K562 (cell line): ENCODE data around the gene SRPK3. TPM values are rescaled to one million over a fixed set of nuclear protein-coding genes. Genes with fewer than 3 reads are reported as not detected.
A peak's percentile ranks its signal among the peaks of the same experiment; 100 is the strongest.

Experiments used
- ATAC-seq: fragments of 200-7000 bp; cut with Tn5 transposase; 3 replicates; pipeline ENCODE4 v1.9.1; 2020; ENCODE audit warnings: moderate library complexity
- BruUV-seq: library from RNA; stranded (reverse); fragments of 400-500 nt; replicated peaks from 2 replicates; lab custom pipeline; 2021; lab: Mats Ljungman, UMichigan
- CTCF ChIA-PET: fragments of 300-600 bp; formaldehyde crosslinking; extraction: SDS; loops from one replicate; lab custom pipeline; 2021; ENCODE audit warnings: low intra/inter-chr PET ratio; lab: Yijun Ruan, JAX
- POLR2A ChIA-PET: fragments of 300-600, 350-650 bp; sonication (Branson Sonifier 250); formaldehyde crosslinking; extraction: SDS; loops from one replicate; lab custom pipeline; 2021; ENCODE audit warnings: antibody characterized with exemption, inconsistent platforms; lab: Yijun Ruan, JAX
- DNase-seq, 4 experiments: peaks; one replicate each; pipeline versions ENCODE4 v3.0.0 to v3.0.0-alpha.2; 2011 to 2018; ENCODE audit warnings: low spot score in 3 of 4, mixed read lengths in 3 of 4; ENCODE audit errors: extremely low read depth in 1 of 4
- FAIRE-seq: peaks from 2 replicates; lab custom pipeline; 2011; peaks lifted over from hg19 to GRCh38; lab: Jason Lieb, UNC
- H2AFZ ChIP-seq: 2 replicates; pipeline ENCODE4 v1.6.0; 2011; ENCODE audit warnings: low read depth, low read length, control low read depth, inconsistent platforms
- H3K27ac ChIP-seq: fragments of 200-600 bp; 3 replicates; pipeline ENCODE4 v1.8.0; 2011; ENCODE audit warnings: low read depth, mild to moderate bottlenecking, control low read depth, inconsistent platforms, low read length, moderate library complexity, mixed read lengths; ENCODE audit errors: extremely low read depth
- H3K27me3 ChIP-seq, 2 experiments: fragments of 300-600 bp in 1 of 2; 2 replicates in 1 of 2; 3 replicates in 1 of 2; pipeline versions ENCODE4 v1.6.0 to v1.8.0; 2011; ENCODE audit warnings: inconsistent platforms in 2 of 2, low read length in 2 of 2, mild to moderate bottlenecking in 1 of 2, mixed read lengths in 1 of 2, moderate library complexity in 1 of 2; ENCODE audit not compliant: control insufficient read depth in 2 of 2, insufficient read depth in 2 of 2
- H3K36me3 ChIP-seq: fragments of 300-600 bp; 3 replicates; pipeline ENCODE4 v1.8.0; 2011; ENCODE audit warnings: mild to moderate bottlenecking, low read length, inconsistent platforms; ENCODE audit not compliant: control insufficient read depth, insufficient read depth
- H3K4me1 ChIP-seq, 2 experiments: fragments of 200-600 bp in 1 of 2; replicated peaks in 1 of 2; 2 replicates in 1 of 2; 3 replicates in 1 of 2; pipeline versions ENCODE4 v1.5.1 to v1.8.0; 2011; ENCODE audit warnings: inconsistent platforms in 2 of 2, low read length in 2 of 2, mild to moderate bottlenecking in 1 of 2, mixed read lengths in 1 of 2, moderate library complexity in 1 of 2; ENCODE audit not compliant: control insufficient read depth in 2 of 2, insufficient read depth in 2 of 2
- H3K4me2 ChIP-seq: 2 replicates; pipeline ENCODE4 v1.6.1; 2011; ENCODE audit warnings: low read length, control low read depth, inconsistent platforms, mixed read lengths; ENCODE audit not compliant: insufficient read depth
- H3K4me3 ChIP-seq: fragments of 200-600 bp; sonication (generic), shearing (Covaris generic); 2 replicates; pipeline ENCODE4 v1.5.1; 2016; ENCODE audit warnings: control low read depth, inconsistent platforms
- H3K79me2 ChIP-seq: fragments of 200-600 bp; 3 replicates; pipeline ENCODE4 v1.8.0; 2011; ENCODE audit warnings: low read length, inconsistent platforms; ENCODE audit not compliant: control insufficient read depth, insufficient read depth
- H3K9ac ChIP-seq, 2 experiments: 2 replicates each; pipeline versions ENCODE4 v1.6.0 to v1.6.1; 2011; ENCODE audit warnings: low read depth in 2 of 2, low read length in 2 of 2, control low read depth in 1 of 2, inconsistent platforms in 1 of 2, mild to moderate bottlenecking in 1 of 2, mixed read lengths in 1 of 2; ENCODE audit not compliant: insufficient read depth in 1 of 2
- H3K9me1 ChIP-seq: one replicate; pipeline ENCODE4 v1.6.0; 2011; ENCODE audit warnings: inconsistent platforms, mild to moderate bottlenecking, low read length, moderate library complexity; ENCODE audit not compliant: control insufficient read depth, insufficient read depth
- H3K9me3 ChIP-seq: replicated peaks from 2 replicates; pipeline ENCODE4 v1.5.1; 2011; ENCODE audit warnings: low read depth, low read length, inconsistent platforms; ENCODE audit not compliant: control insufficient read depth, insufficient read depth
- H4K20me1 ChIP-seq: replicated peaks from 2 replicates; pipeline ENCODE4 v1.6.1; 2011; ENCODE audit warnings: low read length, inconsistent platforms, mixed read lengths; ENCODE audit not compliant: control insufficient read depth, insufficient read depth
- CHD2 ChIP-seq: IDR thresholded peaks from 2 replicates; pipeline ENCODE4 v1.6.1; 2011; ENCODE audit warnings: low read depth, low read length
- ERF ChIP-seq: fragments of 450-650 bp; formaldehyde crosslinking; IDR thresholded peaks from 2 replicates; pipeline ENCODE4 v1.4.0; 2020; ENCODE audit warnings: mild to moderate bottlenecking, mixed read lengths
- HMGN3 ChIP-seq: IDR thresholded peaks from 2 replicates; pipeline ENCODE4 v1.6.1; 2011; ENCODE audit warnings: borderline replicate concordance, low read depth, mild to moderate bottlenecking, mixed read lengths, low read length; ENCODE audit not compliant: insufficient read length; ENCODE audit errors: extremely low read depth
- MAX ChIP-seq: sonication (generic); formaldehyde crosslinking; IDR thresholded peaks from 2 replicates; pipeline ENCODE4 v1.9.0; 2022; ENCODE audit warnings: mild to moderate bottlenecking, missing genetic modification reagents
- PBX2 ChIP-seq, 2 experiments: IDR thresholded peaks in 1 of 2; conservative IDR thresholded peaks in 1 of 2; 2 replicates each; pipeline ENCODE4 v1.6.1; 2016; ENCODE audit warnings: low read depth in 2 of 2, mild to moderate bottlenecking in 1 of 2, missing compliant biosample characterization in 1 of 2, missing genetic modification characterization in 1 of 2, moderate library complexity in 1 of 2
- SIRT6 ChIP-seq: IDR thresholded peaks from one replicate; pipeline ENCODE4 v1.6.1; 2012; ENCODE audit warnings: low read depth, mild to moderate bottlenecking, control low read depth, inconsistent platforms, low read length, moderate library complexity
- THRA ChIP-seq: fragments of 450-650 bp; IDR thresholded peaks from 2 replicates; pipeline ENCODE4 v1.6.1; 2017; ENCODE audit warnings: mild to moderate bottlenecking, moderate library complexity
- YY1 ChIP-seq, 3 experiments: IDR thresholded peaks; 2 replicates each; pipeline ENCODE4 v1.6.1; 2011; ENCODE audit warnings: low read length in 2 of 3, mild to moderate bottlenecking in 2 of 3, moderate library complexity in 2 of 3, borderline replicate concordance in 1 of 3, control low read depth in 1 of 3, low read depth in 1 of 3; ENCODE audit not compliant: insufficient read depth in 3 of 3, insufficient replicate concordance in 2 of 3, control insufficient read depth in 1 of 3, insufficient read length in 1 of 3; ENCODE audit errors: extremely low read depth in 1 of 3
- ZNF583 ChIP-seq: fragments of 250-450 bp; sonication (Bioruptor Pico); IDR thresholded peaks from 2 replicates; pipeline ENCODE4 v1.4.0; 2020
- ZZZ3 ChIP-seq: fragments of 450-650 bp; IDR thresholded peaks from 2 replicates; pipeline ENCODE4 v1.6.1; 2016; ENCODE audit warnings: antibody characterized with exemption, mild to moderate bottlenecking, moderate library complexity
- WGBS: fragments of 100-300 bp; shearing (Covaris generic); methylation state at CpG from one replicate; pipeline ENCODE4 v1.1.6; 2016; ENCODE audit warnings: low coverage, mixed read lengths; ENCODE audit not compliant: insufficient coverage; ENCODE audit errors: missing lambda C conversion rate; 5-methylcytosine and 5-hydroxymethylcytosine counted together
- in situ Hi-C: fragments of 300-500 bp; cut with MboI; formaldehyde crosslinking; loops from 4 replicates; pipeline ENCODE4 v1.15.0; 2018; ENCODE audit warnings: inconsistent platforms, mixed read lengths
- intact Hi-C: fragments of 100-400 bp; cut with micrococcal nuclease; formaldehyde crosslinking; loops from 2 replicates; pipeline ENCODE4 v1.14.2; 2022
- polyA plus RNA-seq, 8 experiments: library from polyadenylated mRNA; depleted of rRNA in 4 of 8; stranded (reverse) in 5 of 8; unstranded in 3 of 8; fragments of >200 nt; fragmentation: Nextera tagmentation in 2 of 8; fragmentation: Illumina TruSeq in 1 of 8; extraction: Ambion mirVana in 2 of 8; extraction: Trizol in 1 of 8; gene quantifications; 2 replicates each; pipeline versions ENCODE4 v1.2.1 to v1.2.3, GENCODE V29; 2011 to 2014; ENCODE audit warnings: inconsistent platforms in 1 of 8, missing spikeins in 1 of 8
- total RNA-seq, 7 experiments: library from RNA; depleted of rRNA in 6 of 7; stranded (reverse); fragments of >200 nt in 6 of 7; fragmentation: Illumina TruSeq in 2 of 7; extraction: Trizol in 2 of 7; gene quantifications; 2 replicates each; pipeline versions ENCODE4 v1.2.1 to v1.2.3, GENCODE V29; 2011 to 2021; ENCODE audit warnings: low replicate concordance in 1 of 7

SRPK3 gene
- total and polyA plus RNA-seq, 9 of the 15 experiments (the other 6 are each of a cell fraction or from before 2014, with no cell fraction given): 0.01 to 0.09 (median 0.04) TPM; not detected in 2

GRCh38 chrX:153793291-153793690, 12.4 kb downstream of the SRPK3 start (continued):
- TF ChIP-seq THRA (no peak), YY1 (IDR thresholded peaks at IDR 0.05; ENCODE audit: borderline replicate concordance in 1 of 3, control insufficient read depth in 1 of 3, extremely low read depth in 1 of 3, insufficient read depth in 3 of 3, insufficient read length in 1 of 3, insufficient replicate concordance in 2 of 3, low read depth in 1 of 3, low read length in 2 of 3) (peak in 1 of 3 experiments; percentile 32)

- Histone ChIP-seq H2AFZ (peak within 1 kb of the TSS; percentile 98), H3K9me3 (no peaks in the 10 kb centered on the region), H3K4me1 (peaks cover 33 to 73% of the 10 kb centered on the region in 2 experiments), H4K20me1 (no peaks in the 10 kb centered on the region; the same call in 1 of the 2 replicates), H3K27ac (peak within 1 kb of the TSS; percentile 96), H3K9ac (peak within 1 kb of the TSS; percentile 93 to 100), H3K4me2 (peak within 1 kb of the TSS; percentile 90), H3K27me3 (no peaks in the 10 kb centered on the region), H3K36me3 (peaks cover 67% of the 10 kb centered on the region; the same call in 2 of the 3 replicates), H3K9me1 (no peaks in the 10 kb centered on the region), H3K79me2 (peaks cover 61% of the 10 kb centered on the region), H3K4me3 (peak within 1 kb of the TSS; percentile 78)
- FAIRE-seq: peak; percentile 98
- peak; percentile 92 for ATAC-seq
- ChIA-PET CTCF (no interaction called here), POLR2A (interaction anchor here (0.6 to 1.5 kb wide), 14 partner anchors 10 to 352 kb away, joined by 3 to 5 read pairs (median 3); partner anchors contain the start of gene ARHGAP4)
- no TSS peak for BruUV-seq
- under 1% methylated on average over 49 of the region's 92 CpGs for WGBS
- in situ Hi-C loops: no loop called here
- peak; percentile 95 to 98 (median 96) for DNase-seq
- intact Hi-C loops: loop anchor here (2.0 kb wide), 1 partner anchor 29 kb away; the partner anchor contains the start of gene PLXNB3
- TF ChIP-seq ERF (CRISPR knock-in tag) (0 out of 2 replicates have a peak, but pooled peaks have one; percentile 61), PBX2 (CRISPR knock-in tag; IDR thresholded peaks at IDR 0.05; ENCODE audit: low read depth) (peak; percentile 64), PBX2 (tag; conservative IDR thresholded peaks at IDR 0.05; ENCODE audit: low read depth) (peak; percentile 91), SIRT6 (no peak), CHD2 (peak; percentile 99), MAX (peak; percentile 87), HMGN3 (peak; percentile 63), ZNF583 (CRISPR knock-in tag) (no peak), ZZZ3 (no peak)
Observed at GRCh38 chrX:153794018-153794896, 13.4 kb downstream of the SRPK3 start, which contains the start of the genes IDH3G and SSR4. Gene IDH3G (minus strand): TSS chrX:153794375. CDS start chrX:153794326, 49 bp downstream. Gene SSR4 (plus strand): TSS chrX:153794668. CDS start chrX:153794688, 20 bp downstream.
